ENCODE results near the gene DUSP9.

The DUSP9 gene

DNA sequence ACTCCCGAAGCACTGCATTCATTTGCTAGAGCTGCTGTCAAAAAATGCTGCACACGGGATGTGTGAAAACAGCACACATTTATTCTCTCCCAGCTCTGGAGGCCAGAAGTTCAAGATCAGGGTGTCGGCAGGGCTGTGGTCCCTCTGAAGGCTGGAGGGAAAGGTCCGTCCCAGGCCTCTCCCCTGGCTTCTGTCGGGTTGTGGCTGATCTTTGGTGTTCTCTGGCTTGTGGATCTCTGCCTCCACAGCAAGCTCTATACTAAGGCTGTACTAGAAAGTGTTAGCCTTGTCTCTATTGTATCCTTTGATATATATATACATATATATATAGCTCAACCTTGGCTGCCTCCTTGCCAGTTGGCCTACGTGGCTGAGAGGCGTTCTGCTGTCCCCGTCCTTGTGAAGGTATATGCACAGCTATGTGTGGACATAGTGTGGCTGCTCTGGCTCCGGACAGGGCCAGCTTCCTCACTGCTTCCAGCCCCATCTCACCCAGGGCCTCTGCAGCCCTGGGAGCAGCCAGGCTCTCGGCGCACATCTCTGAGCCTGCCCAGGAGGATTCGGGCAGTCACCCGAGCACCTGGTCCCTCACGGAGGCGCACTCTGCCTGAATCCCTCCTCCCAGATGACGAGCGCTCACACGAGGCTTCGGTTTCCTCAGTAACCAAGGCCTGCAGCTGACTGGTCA, 15.0 kb upstream of the DUSP9 start:
- TF ChIP-seq, protein P1, sequence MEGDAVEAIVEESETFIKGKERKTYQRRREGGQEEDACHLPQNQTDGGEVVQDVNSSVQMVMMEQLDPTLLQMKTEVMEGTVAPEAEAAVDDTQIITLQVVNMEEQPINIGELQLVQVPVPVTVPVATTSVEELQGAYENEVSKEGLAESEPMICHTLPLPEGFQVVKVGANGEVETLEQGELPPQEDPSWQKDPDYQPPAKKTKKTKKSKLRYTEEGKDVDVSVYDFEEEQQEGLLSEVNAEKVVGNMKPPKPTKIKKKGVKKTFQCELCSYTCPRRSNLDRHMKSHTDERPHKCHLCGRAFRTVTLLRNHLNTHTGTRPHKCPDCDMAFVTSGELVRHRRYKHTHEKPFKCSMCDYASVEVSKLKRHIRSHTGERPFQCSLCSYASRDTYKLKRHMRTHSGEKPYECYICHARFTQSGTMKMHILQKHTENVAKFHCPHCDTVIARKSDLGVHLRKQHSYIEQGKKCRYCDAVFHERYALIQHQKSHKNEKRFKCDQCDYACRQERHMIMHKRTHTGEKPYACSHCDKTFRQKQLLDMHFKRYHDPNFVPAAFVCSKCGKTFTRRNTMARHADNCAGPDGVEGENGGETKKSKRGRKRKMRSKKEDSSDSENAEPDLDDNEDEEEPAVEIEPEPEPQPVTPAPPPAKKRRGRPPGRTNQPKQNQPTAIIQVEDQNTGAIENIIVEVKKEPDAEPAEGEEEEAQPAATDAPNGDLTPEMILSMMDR (conservative IDR thresholded peaks at IDR 0.05; ENCODE audit: control insufficient read depth, insufficient read depth, low read depth, low read length) = no peak
- DNase-seq (ENCODE audit: low read depth) = no peak
- H3K4me3 ChIP-seq (ENCODE audit: control insufficient read depth, low read depth, low read length) = no peak overlapping the region

DNA sequence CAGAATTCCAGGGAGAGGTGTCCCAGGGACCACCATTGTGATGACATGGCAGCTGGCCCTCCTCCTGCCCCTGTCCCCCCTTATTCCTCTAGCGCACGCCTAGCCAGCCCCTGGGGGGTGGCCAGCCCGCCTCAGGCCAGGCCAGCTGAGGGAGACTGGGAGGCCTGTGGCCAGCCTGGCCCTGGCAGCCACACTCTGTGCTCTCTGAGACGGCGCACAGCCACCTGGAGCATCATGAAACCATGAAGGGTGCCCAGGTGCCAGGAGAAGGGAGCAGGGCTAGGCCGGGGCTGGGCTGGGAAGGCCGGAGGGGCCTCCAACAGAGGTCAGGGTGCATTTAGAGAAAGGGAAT, 14.4 kb upstream of the DUSP9 start:
- TF ChIP-seq, protein P1 (conservative IDR thresholded peaks at IDR 0.05; ENCODE audit: control insufficient read depth, insufficient read depth, low read depth, low read length) = no peak
- no peak for DNase-seq (ENCODE audit: low read depth)
- H3K4me3 ChIP-seq (ENCODE audit: control insufficient read depth, low read depth, low read length) = no peak overlapping the region

DNA sequence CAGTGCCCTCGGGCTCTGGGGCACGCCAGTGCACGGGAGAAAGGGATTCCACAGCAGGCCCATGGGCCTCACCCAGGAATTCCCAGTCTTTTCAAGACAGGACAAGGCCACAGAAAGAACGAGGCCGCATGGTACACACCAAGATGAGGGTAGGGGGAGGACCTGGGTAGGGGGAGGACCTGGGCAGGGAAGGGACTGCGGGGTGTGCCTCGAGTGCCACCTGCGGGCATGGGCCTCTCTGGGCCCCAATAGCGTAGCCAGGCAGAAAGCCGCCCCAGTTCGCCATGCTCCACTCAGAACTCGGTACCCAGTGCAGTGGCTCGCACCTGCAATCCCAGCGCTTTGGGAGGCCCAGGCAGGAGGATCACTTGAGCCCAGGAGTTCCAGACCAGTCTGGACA, 14.0 kb upstream of the DUSP9 start:
- TF ChIP-seq, protein P1 (conservative IDR thresholded peaks at IDR 0.05; ENCODE audit: control insufficient read depth, insufficient read depth, low read depth, low read length) = no peak
- H3K4me3 ChIP-seq (ENCODE audit: control insufficient read depth, low read depth, low read length) = no peak overlapping the region
- DNase-seq (ENCODE audit: low read depth) = no peak

DNA sequence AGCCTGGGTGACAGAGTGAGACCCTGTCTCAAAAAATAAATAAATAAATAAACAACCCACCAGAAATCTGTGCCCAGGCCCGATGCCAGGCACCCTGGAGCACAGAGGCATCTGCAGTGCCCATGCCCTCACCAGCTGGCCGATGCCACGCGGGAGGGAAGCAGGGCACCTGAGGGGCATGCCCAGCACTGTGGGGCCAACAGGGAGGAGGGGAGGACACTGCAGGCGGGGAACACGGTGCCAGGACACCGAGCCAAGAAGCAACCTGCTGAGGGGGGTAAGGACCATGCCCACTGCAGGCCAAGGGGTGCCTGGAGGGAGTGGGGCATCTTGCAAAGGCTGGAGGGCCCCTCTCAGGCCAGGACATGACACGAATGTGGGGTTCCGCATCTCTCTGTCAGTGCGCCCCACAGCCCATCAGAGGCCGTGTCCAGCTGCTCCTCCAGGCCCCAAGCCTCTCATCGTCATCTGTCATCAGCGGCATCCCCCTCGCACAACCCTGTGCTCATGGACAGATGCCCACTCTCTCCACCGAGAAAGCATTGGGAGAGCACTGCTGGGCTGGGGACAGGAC, 13.3 kb upstream of the DUSP9 start:
- no peak for DNase-seq (ENCODE audit: low read depth)
- TF ChIP-seq, protein P1 (conservative IDR thresholded peaks at IDR 0.05; ENCODE audit: control insufficient read depth, insufficient read depth, low read depth, low read length) = no peak
- no peak overlapping the region for H3K4me3 ChIP-seq (ENCODE audit: control insufficient read depth, low read depth, low read length)

DNA sequence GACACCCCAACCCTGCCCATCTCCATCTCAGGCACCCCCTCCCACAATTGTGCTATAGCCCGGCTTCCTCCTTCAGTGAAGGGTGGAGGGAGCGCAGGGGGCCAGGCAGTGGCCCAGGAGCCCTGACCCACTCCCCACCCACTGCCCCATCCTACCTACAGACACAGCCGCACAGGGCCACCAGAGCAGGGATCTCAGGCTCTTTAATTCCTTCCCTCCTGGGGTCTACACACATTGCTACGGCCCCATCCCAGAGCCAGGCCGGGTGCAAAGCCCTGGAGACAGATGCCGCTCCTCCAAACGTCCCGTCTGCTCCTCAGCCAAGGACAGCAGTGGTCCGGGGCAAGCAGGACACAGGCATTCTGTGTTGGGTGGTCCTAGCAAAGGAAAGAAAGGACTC, 12.8 kb upstream of the DUSP9 start:
- TF ChIP-seq, protein P1 (conservative IDR thresholded peaks at IDR 0.05; ENCODE audit: control insufficient read depth, insufficient read depth, low read depth, low read length) = no peak
- H3K4me3 ChIP-seq (ENCODE audit: control insufficient read depth, low read depth, low read length) = no peak overlapping the region
- DNase-seq (ENCODE audit: low read depth) = no peak

DNA sequence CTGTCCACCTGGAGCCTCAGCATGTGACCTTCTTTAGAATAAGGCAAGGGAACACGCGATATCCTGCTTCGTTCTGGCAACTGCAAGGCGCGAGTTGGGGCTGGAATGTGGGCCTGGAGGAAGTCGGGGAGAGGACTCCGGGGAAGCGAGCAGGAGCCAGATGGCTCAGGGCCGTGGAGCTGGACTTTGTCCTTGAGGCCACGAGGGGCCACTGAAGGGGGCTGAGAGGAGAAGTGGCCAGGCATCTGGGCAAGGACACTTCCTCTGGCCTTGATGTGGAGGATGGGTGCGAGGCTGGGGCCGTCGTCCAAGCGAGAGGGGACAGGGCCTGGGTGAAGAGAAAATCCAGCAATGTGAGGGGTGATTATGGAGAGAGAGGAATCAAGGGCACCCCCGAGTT, 12.2 kb upstream of the DUSP9 start:
- TF ChIP-seq, protein P1 (conservative IDR thresholded peaks at IDR 0.05; ENCODE audit: control insufficient read depth, insufficient read depth, low read depth, low read length) = no peak
- no peak for DNase-seq (ENCODE audit: low read depth)
- no peak overlapping the region for H3K4me3 ChIP-seq (ENCODE audit: control insufficient read depth, low read depth, low read length)
